Measurements from ENCODE around the gene SETD7.
"Not testable (repeated sequence)": the region's sequence is repeated elsewhere in the genome, so short reads cannot be mapped to it uniquely, and the experiment has no call there.

SETD7 gene

DNA sequence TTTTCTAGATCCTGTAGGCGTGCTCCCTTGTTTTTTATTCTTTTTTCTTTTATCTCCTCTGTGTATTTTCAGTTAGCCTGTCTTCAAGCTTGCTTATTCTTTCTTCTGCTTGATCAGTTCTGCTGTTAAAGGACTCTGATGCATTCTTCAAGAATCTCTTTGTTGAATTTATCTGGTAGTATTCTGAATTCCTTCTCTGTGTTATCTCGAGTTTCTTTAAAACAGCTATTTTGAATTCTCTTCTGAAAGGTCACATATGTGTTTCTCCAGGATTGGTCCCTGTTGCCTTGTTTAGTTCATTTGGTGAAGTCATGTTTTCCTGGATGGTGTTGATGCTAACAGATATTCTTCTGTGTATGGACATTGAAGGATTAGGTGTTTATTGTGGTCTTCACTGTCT is 86.8 kb downstream of the SETD7 start:
- DNase-seq (ENCODE audit: low read depth, low spot score), result no peak
- Histone ChIP-seq H3K27me3 (ENCODE audit: control insufficient read depth, insufficient read depth, low read length) (no peaks in the 10 kb centered on the region), H3K27ac (ENCODE audit: low read length) (no peak overlapping the region), H3K4me1 (ENCODE audit: control insufficient read depth, insufficient read depth, low read length) (no peaks in the 10 kb centered on the region), H3K36me3 (ENCODE audit: control insufficient read depth, insufficient read depth, low read length) (no peaks in the 10 kb centered on the region; the same call in 1 of the 2 replicates), H3K9me3 (ENCODE audit: control insufficient read depth, insufficient read depth, low read length) (no peaks in the 10 kb centered on the region), H3K4me3 (ENCODE audit: low read length) (no peak overlapping the region)
- WGBS (ENCODE audit: insufficient coverage, insufficient read length), result no CpG with 5 or more reads among the region's 2 CpGs

- not testable (repeated sequence) for H3K36me3 ChIP-seq (ENCODE audit: control insufficient read depth, insufficient read depth, low read length); H3K27ac ChIP-seq (ENCODE audit: low read length); H3K4me1 ChIP-seq (ENCODE audit: control insufficient read depth, insufficient read depth, low read length); H3K27me3 ChIP-seq (ENCODE audit: control insufficient read depth, insufficient read depth, low read length); DNase-seq (ENCODE audit: low read depth, low spot score); H3K9me3 ChIP-seq (ENCODE audit: control insufficient read depth, insufficient read depth, low read length); H3K4me3 ChIP-seq (ENCODE audit: low read length)
Observed at GRCh38 chr4:139468756-139469155, 87.3 kb downstream of the SETD7 start.

DNA sequence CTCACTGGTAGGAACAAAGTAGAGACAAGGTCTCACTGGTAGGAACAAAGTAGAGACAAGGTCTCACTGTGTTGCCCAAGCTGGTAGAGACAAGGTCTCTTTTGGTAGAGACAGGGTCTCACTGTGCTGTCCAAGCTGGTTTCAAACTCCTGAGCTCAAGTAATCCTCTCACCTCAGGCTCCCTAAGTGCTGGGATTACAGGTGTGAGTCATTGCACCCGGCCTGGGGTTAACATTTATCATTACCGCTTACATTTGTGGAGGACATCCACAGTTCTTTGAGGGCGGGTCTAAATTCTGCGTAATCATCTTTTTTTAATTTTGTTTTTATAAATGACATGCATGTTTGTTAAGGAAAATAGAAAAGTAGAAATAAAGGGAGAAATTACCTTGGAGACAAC is 90.1 kb downstream of the SETD7 start:
- Histone ChIP-seq H3K9me3 (ENCODE audit: control insufficient read depth, insufficient read depth, low read length) (no peaks in the 10 kb centered on the region), H3K4me3 (ENCODE audit: low read length) (no peak overlapping the region), H3K4me1 (ENCODE audit: control insufficient read depth, insufficient read depth, low read length) (no peaks in the 10 kb centered on the region), H3K36me3 (ENCODE audit: control insufficient read depth, insufficient read depth, low read length) (no peaks in the 10 kb centered on the region), H3K27ac (ENCODE audit: low read length) (no peak overlapping the region), H3K27me3 (ENCODE audit: control insufficient read depth, insufficient read depth, low read length) (no peaks in the 10 kb centered on the region)
- WGBS (ENCODE audit: insufficient coverage, insufficient read length), result no CpG with 5 or more reads among the region's 4 CpGs
- no peak for DNase-seq (ENCODE audit: low read depth, low spot score)

DNA sequence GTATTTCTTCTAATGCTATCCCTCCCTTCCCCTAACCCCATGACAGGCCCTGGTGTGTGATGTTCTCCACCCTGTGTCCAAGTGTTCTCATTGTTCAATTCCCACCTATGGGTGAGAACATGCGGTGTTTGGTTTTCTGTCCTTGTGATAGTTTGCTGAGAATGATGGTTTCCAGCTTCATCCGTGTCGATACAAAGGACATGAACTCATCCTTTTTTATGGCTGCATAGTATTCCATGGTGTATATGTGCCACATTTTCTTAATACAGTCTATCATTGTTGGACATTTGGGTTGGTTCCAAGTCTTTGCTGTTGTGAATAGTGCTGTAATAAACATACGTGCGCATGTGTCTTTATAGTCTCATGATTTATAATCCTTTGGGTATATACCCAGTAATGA is 91.5 kb downstream of the SETD7 start:
- H3K9me3 ChIP-seq (ENCODE audit: control insufficient read depth, insufficient read depth, low read length); H3K4me1 ChIP-seq (ENCODE audit: control insufficient read depth, insufficient read depth, low read length): not testable (repeated sequence)
- WGBS (ENCODE audit: insufficient coverage, insufficient read length), result no CpG with 5 or more reads among the region's 5 CpGs

GRCh38 chr4:139461022-139461628 is 94.9 kb downstream of the SETD7 start:
- Histone ChIP-seq H3K27me3 (ENCODE audit: control insufficient read depth, insufficient read depth, low read length) (no peaks in the 10 kb centered on the region), H3K4me1 (ENCODE audit: control insufficient read depth, insufficient read depth, low read length) (peaks cover 1% of the 10 kb centered on the region; the same call in 1 of the 2 replicates), H3K9me3 (ENCODE audit: control insufficient read depth, insufficient read depth, low read length) (no peaks in the 10 kb centered on the region), H3K27ac (ENCODE audit: low read length) (peak overlapping the region; percentile 32), H3K36me3 (ENCODE audit: control insufficient read depth, insufficient read depth, low read length) (no peaks in the 10 kb centered on the region), H3K4me3 (ENCODE audit: low read length) (no peak overlapping the region)
- DNase-seq (ENCODE audit: low read depth, low spot score), result peak; percentile 71
- WGBS (ENCODE audit: insufficient coverage, insufficient read length), result no CpG with 5 or more reads among the region's 5 CpGs

More for the DNA sequence above, 91.5 kb downstream of the SETD7 start:
- H3K4me3 ChIP-seq (ENCODE audit: low read length); H3K36me3 ChIP-seq (ENCODE audit: control insufficient read depth, insufficient read depth, low read length); H3K27ac ChIP-seq (ENCODE audit: low read length); DNase-seq (ENCODE audit: low read depth, low spot score); H3K27me3 ChIP-seq (ENCODE audit: control insufficient read depth, insufficient read depth, low read length): not testable (repeated sequence)

DNA sequence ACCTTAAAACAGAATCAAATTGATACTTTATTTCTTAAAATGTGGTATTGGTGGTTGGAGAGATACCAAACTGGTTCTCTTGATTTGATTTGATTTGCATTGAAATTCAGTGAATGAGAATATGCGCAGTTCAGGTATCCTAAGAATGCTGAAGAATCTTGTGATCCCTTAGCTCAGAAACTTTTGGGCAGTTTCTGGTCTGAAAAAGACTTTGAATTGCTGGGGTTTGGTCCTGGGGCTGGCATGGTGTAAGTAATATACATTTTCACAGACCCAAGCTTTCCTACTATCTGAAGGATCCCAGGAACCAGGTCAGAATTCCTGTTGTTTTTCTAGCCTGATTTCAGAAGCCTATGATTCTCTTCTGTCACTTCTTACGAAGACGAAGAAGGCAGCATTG is 95.5 kb downstream of the SETD7 start:
- no CpG with 5 or more reads among the region's 3 CpGs for WGBS (ENCODE audit: insufficient coverage, insufficient read length)
- no peaks in the 10 kb centered on the region for H3K36me3 ChIP-seq (ENCODE audit: control insufficient read depth, insufficient read depth, low read length)
- peaks cover 1% of the 10 kb centered on the region; the same call in 1 of the 2 replicates for H3K4me1 ChIP-seq (ENCODE audit: control insufficient read depth, insufficient read depth, low read length)
- H3K9me3 ChIP-seq (ENCODE audit: control insufficient read depth, insufficient read depth, low read length), result no peaks in the 10 kb centered on the region
- no peak overlapping the region for H3K4me3 ChIP-seq (ENCODE audit: low read length)
- H3K27ac ChIP-seq (ENCODE audit: low read length), result peak overlapping the region; percentile 32
- DNase-seq (ENCODE audit: low read depth, low spot score), result no peak
- no peaks in the 10 kb centered on the region for H3K27me3 ChIP-seq (ENCODE audit: control insufficient read depth, insufficient read depth, low read length)

GRCh38 chr4:139458999-139459398 is 97.0 kb downstream of the SETD7 start:
- DNase-seq (ENCODE audit: low read depth, low spot score), result no peak
- H3K36me3 ChIP-seq (ENCODE audit: control insufficient read depth, insufficient read depth, low read length), result no peaks in the 10 kb centered on the region
- no peaks in the 10 kb centered on the region for H3K27me3 ChIP-seq (ENCODE audit: control insufficient read depth, insufficient read depth, low read length)
- H3K4me3 ChIP-seq (ENCODE audit: low read length), result no peak overlapping the region
- peaks cover 1% of the 10 kb centered on the region; the same call in 1 of the 2 replicates for H3K4me1 ChIP-seq (ENCODE audit: control insufficient read depth, insufficient read depth, low read length)
- WGBS (ENCODE audit: insufficient coverage, insufficient read length), result no CpG with 5 or more reads among the region's 3 CpGs
- no peaks in the 10 kb centered on the region for H3K9me3 ChIP-seq (ENCODE audit: control insufficient read depth, insufficient read depth, low read length)
- no peak overlapping the region for H3K27ac ChIP-seq (ENCODE audit: low read length)

DNA sequence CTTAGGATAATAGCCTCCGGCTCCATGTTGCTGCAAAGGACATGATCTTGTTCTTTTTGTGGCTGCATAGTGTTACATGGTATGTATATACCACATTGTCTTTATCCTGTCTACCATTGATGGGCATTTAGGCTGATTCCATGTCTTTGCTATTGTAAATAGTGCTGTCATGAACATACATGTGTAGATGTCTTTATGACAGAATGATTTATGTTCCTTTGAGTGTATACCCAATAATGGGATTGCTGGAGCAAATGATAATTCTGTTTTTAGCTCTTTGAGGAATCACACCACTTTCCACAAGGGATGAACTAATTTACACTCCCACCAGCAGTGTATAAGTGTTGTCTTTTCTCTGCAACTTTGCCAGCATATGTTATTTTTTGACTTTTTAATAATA is 97.5 kb downstream of the SETD7 start:
- no peaks in the 10 kb centered on the region for H3K36me3 ChIP-seq (ENCODE audit: control insufficient read depth, insufficient read depth, low read length)
- no peaks in the 10 kb centered on the region for H3K27me3 ChIP-seq (ENCODE audit: control insufficient read depth, insufficient read depth, low read length)
- no peak overlapping the region for H3K27ac ChIP-seq (ENCODE audit: low read length)
- WGBS (ENCODE audit: insufficient coverage, insufficient read length), result no CpG with 5 or more reads among the region's 1 CpG
- peaks cover 1% of the 10 kb centered on the region; the same call in 1 of the 2 replicates for H3K4me1 ChIP-seq (ENCODE audit: control insufficient read depth, insufficient read depth, low read length)
- H3K4me3 ChIP-seq (ENCODE audit: low read length), result no peak overlapping the region
- H3K9me3 ChIP-seq (ENCODE audit: control insufficient read depth, insufficient read depth, low read length), result no peaks in the 10 kb centered on the region
- no peak for DNase-seq (ENCODE audit: low read depth, low spot score)

DNA sequence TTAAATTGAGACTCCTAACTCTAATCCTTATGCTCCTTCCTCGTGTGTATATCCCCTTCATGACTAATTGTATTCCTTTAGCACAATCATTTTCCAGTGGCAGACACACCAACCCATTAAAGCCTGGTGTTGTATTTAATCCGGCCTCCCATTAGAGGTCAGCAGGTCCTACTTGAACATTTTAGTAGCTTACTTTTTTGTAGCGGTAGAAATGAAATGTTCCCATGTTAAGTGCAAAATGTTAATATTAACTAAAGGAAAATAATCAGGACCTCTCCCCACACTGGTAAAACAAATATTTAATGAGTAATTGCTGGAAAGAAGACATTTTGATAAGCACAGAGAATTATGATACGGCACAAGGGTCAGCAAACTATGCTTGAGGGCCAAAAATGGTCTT is 98.7 kb downstream of the SETD7 start:
- Histone ChIP-seq H3K4me3 (ENCODE audit: low read length) (no peak overlapping the region), H3K27me3 (ENCODE audit: control insufficient read depth, insufficient read depth, low read length) (no peaks in the 10 kb centered on the region), H3K4me1 (ENCODE audit: control insufficient read depth, insufficient read depth, low read length) (peaks cover 1% of the 10 kb centered on the region; the same call in 1 of the 2 replicates), H3K36me3 (ENCODE audit: control insufficient read depth, insufficient read depth, low read length) (no peaks in the 10 kb centered on the region), H3K9me3 (ENCODE audit: control insufficient read depth, insufficient read depth, low read length) (no peaks in the 10 kb centered on the region), H3K27ac (ENCODE audit: low read length) (no peak overlapping the region)
- WGBS (ENCODE audit: insufficient coverage, insufficient read length), result no CpG with 5 or more reads among the region's 4 CpGs
- DNase-seq (ENCODE audit: low read depth, low spot score), result no peak

- H3K27me3 ChIP-seq (ENCODE audit: control insufficient read depth, insufficient read depth, low read length), result no peaks in the 10 kb centered on the region
- H3K36me3 ChIP-seq (ENCODE audit: control insufficient read depth, insufficient read depth, low read length), result no peaks in the 10 kb centered on the region
- no peak for DNase-seq (ENCODE audit: low read depth, low spot score)
- WGBS (ENCODE audit: insufficient coverage, insufficient read length), result no CpG with 5 or more reads among the region's 6 CpGs
- peaks cover 1% of the 10 kb centered on the region; the same call in 1 of the 2 replicates for H3K4me1 ChIP-seq (ENCODE audit: control insufficient read depth, insufficient read depth, low read length)
- H3K9me3 ChIP-seq (ENCODE audit: control insufficient read depth, insufficient read depth, low read length), result no peaks in the 10 kb centered on the region
- no peak overlapping the region for H3K27ac ChIP-seq (ENCODE audit: low read length)
- H3K4me3 ChIP-seq (ENCODE audit: low read length), result no peak overlapping the region
Observed at GRCh38 chr4:139455126-139455538, 100.9 kb downstream of the SETD7 start.
